ENCODE measurements around the gene CDK19.

GRCh38 chr6:110748453-110748852 lies 66.8 kb downstream of the CDK19 start:
- no peak for TF ChIP-seq TOX (CRISPR knock-in tag; IDR thresholded peaks at IDR 0.05; ENCODE audit: borderline replicate concordance)
- no peak for TF ChIP-seq PPARA (CRISPR knock-in tag; IDR thresholded peaks at IDR 0.05; ENCODE audit: borderline replicate concordance)
- TF ChIP-seq PATZ1 (CRISPR knock-in tag; IDR thresholded peaks at IDR 0.05; ENCODE audit: borderline replicate concordance): no peak
- no peak for TF ChIP-seq ESRRG (CRISPR knock-in tag; IDR thresholded peaks at IDR 0.05)
- TF ChIP-seq TCF4 (CRISPR knock-in tag; IDR thresholded peaks at IDR 0.05; ENCODE audit: borderline replicate concordance): no peak
- TF ChIP-seq ARNTL (CRISPR knock-in tag; IDR thresholded peaks at IDR 0.05; ENCODE audit: borderline replicate concordance, low read depth): no peak
